Activated CD8-positive, alpha-beta memory T cell treated with anti-CD3 and anti-CD28 coated beads, Interleukin-2, amount 50 U/mL, for 1 hour (primary cell): Measurements from ENCODE around the gene NLRP4.
"Not testable (repeated sequence)": the region's sequence is repeated elsewhere in the genome, so short reads cannot be mapped to it uniquely, and the experiment has no call there.

ENCODE experiments used
- DNase-seq: peaks from one replicate; pipeline ENCODE4 v3.0.0-alpha.2; 2020; ENCODE audit errors: extremely low read depth

Gene NLRP4

DNA sequence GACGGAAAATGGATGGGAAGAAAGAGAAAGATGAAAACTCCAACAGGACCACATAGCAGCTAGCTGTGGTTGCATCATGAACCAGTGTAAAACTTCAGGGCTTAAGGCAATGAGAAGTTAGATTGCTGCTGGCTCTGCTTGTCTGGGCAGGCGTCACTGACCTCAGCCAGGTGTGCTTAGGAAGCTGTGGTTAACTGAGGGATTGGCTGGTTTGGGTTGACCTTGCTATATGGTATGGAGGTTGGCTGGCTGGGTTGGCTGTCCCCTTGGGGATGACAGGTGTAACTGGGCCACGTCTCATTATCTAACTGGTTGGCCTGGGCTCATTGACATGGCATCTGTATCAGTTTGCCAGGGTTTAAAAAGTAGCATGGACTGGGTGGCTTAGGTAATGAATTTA lies 40.9 kb downstream of the NLRP4 start:
- no peak for DNase-seq

- DNase-seq, result no peak
Observed at GRCh38 chr19:55882626-55883025, 46.3 kb downstream of the NLRP4 start.

DNA sequence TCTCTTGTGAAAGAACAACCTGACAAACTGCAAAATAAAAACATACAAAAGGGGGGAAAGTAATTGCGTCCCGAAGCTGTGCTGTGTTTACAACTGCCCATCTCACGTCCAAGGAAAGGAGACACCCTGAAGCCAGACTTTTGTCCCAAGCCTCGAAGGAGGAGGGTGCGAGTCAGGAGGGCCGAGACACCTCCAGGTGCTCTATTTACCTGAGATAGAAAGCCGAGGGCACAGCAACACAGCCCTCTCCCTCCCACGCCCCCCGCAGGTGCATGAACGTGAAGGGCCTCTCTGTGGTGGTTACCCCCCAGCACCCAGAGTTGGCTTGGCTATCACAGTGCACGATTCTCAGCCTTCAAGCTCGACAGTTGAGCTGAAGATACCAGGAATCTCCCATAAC lies 62.6 kb downstream of the NLRP4 start:
- no peak for DNase-seq

- no peak for DNase-seq
Observed at GRCh38 chr19:55901369-55902079, 65.2 kb downstream of the NLRP4 start.

DNA sequence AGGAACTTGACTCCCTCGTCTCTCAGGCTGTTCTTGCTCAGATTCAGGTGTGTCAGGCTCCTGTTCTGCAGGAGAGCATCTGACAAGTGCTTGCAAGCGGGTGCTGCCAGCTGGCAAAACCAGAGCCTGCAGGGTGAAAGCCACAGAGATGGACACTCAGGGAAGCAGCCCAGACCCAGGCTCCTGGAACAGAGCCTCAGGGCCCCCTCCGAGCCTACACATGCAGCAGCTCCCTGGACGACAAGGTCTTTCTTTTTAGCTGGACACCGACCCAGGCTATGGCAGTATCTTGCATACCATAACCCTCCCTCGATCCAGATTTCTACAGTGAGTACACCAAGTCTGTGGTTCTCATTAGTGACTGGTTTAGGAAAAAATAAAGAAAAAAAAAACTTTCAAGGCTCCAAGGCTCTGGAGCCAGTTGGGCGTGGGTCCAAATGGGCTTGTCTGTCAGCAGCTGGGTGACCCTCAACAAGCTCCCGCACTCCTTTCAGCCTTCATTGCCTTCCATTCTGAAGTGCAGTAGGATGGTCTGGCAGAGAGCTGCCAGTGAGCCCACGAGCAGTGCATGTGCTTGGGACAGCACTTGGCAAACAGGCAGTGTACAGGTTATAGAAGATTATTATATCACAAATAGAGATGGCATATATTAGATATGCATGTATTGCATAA lies 65.9 kb downstream of the NLRP4 start:
- DNase-seq, result no peak

GRCh38 chr19:55907286-55907685 lies 70.9 kb downstream of the NLRP4 start:
- DNase-seq, result no peak

DNA sequence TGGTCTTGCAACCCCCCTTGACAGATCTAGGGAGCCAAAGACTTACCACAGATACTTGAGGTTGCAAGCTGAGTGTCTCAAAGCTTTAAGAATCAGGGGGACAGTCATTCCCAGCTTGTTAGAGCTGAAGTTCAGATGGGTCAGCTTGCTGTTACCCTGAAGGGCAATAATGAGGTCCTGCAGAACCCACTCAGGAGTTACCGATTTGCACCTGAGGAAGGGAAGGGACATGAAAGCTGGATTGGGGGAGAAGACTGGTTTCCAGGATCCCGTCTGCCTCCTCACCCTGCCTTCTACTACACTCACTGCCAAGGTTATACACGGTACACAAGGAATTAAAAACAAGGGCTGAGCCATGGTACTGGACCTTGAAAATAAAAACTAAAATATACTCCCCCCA lies 71.4 kb downstream of the NLRP4 start:
- DNase-seq, result no peak

DNA sequence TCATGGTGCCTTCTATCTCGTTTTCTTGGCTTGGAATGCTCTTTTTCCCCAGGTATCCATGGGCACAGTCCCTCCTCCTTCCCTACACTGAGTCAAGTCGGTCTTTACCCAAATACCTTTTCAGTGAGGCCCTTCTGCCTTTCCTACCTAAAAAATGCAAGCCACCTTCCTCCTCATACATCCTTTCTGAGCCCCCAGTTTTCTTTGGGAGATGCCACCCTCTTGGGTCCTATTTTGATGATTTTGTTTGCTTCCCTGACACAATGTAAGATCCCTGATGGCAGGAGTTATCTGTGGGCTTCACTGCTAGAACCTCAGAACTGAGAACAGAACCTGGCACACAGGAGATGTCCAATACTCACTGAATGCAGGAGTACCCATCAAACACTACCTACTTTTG lies 73.5 kb downstream of the NLRP4 start:
- no peak for DNase-seq

DNA sequence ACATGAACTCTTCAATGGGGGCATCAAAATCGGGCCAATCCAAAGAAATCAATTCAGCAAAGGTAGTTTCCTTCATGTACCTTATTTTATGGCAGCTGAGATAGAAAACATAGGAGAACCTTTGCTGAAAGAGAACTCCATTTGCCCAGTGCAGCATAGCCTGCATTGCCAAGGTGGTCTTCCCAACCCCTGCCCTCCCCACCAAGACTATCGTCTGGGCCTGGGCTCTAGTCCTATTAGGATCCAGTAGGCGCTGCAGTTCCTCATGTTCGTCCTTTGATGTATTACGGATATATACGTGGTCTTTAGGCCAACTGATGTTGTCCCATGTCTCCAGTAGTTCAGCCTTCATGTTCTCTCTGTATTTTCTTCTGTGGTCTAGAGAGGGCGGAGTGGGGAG lies 76.6 kb downstream of the NLRP4 start:
- no peak for DNase-seq

DNA sequence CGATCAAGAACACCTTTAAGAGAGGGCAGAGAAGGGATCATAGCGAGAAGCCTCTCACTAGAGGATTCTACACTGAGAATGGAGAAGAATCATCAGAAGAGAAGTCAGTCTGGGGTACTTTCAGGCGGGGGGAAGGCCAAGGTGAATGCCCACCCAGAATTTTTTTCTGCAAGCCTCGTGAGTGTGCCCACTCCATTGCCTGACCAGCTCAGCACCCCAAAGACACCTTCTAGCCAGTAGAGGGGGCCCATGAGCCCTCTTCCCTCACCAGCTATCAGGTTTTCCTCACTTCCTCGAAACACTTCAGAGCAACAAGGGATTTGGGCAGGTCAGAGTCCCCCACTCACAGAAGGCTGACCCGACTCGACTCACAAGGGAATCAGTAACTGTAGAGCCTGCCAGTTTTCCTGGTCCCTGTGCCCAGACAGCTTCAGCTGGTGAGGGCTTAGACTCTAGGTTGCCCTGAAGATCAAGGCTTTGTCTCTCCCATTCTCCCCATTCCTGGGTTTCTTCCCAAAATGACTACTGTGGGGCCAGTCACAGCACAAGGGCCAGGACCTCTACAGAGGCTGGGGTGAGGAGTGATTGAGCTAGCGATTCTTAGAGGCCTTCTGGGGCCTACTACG lies 77.4 kb downstream of the NLRP4 start:
- no peak for DNase-seq

DNA sequence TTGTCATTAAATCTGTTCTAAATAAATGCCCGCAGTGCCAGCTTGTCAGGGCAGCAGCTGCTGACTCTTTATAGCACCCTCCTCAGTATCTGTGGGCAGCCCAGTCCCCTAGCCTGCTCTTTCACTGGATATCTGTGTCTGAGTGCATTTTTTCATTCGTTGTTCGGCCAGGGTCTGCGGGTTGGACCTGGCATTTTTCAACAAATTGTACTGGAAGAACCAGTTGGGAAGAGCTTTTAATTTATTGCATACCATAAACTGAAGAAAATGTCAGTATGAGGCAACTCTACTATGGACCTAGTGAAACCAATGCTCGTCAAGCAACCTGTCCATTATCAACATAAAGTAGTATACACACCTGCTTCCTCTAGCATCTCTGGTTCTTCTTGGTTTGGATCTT lies 87.2 kb downstream of the NLRP4 start:
- DNase-seq, result no peak

- no peak for DNase-seq
Observed at GRCh38 chr19:55927991-55928390, 91.7 kb downstream of the NLRP4 start.

DNA sequence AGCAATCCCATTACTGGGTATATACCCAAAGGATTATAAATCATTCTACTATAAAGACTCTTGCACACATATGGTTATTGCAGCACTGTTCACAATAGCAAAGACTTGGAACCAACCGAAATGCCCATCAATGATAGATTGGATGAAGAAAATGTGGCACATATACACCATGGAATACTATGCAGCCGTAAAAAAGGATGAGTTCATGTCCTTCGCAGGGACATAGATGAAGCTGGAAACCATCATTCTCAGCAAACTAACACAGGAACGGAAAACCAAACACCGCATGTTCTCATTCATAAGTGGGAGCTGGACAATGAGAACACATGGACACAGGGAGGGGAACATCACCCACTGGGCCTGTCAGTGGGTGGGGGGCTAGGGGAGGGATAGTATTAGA lies 92.9 kb downstream of the NLRP4 start:
- DNase-seq, result not testable (repeated sequence)

DNA sequence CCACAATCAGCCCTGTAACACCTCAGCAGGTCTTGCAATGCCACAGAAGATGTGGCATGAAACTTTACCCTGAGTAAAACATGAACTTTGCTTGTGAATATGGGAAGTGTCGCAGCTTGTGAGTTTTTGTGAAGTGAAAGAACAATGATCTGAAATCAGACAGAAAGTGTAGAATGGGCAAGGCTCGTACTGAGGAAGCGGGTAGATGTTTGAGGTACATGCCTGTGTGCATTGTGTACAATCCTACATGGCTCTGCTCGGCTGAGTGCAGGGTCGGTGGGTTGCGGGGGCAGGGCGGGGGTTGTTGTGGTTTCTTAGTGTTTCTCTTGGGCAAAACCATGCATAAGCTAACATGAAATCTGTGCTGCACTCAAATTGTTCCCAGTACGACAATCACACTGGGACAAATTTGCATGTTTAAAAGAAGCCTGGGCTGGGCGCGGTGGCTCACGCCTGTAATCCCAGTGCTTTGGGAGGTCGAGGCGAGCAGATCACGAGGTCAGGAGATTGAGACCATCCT lies 94.7 kb downstream of the NLRP4 start:
- DNase-seq, result no peak
